NB4 (cell line): Measurements from ENCODE around the gene GDF10.
A peak's percentile ranks its signal among the peaks of the same experiment; 100 is the strongest.

Experiments used
- DNase-seq: peaks from one replicate; pipeline ENCODE4 v3.0.0; 2010; ENCODE audit warnings: low read depth
- H3K4me3 ChIP-seq: one replicate; pipeline ENCODE4 v1.5.1; 2011; ENCODE audit warnings: mild to moderate bottlenecking, low read depth, low read length, moderate library complexity
- MAX ChIP-seq: IDR thresholded peaks from 2 replicates; pipeline ENCODE4 v1.6.1; 2011; ENCODE audit warnings: low read depth, low read length
- MYC ChIP-seq: IDR thresholded peaks from 2 replicates; pipeline ENCODE4 v1.6.1; 2011; ENCODE audit warnings: low read depth, low read length
- POLR2A ChIP-seq: IDR thresholded peaks from 2 replicates; pipeline ENCODE4 v1.6.1; 2011; ENCODE audit warnings: mild to moderate bottlenecking; ENCODE audit not compliant: insufficient read length; ENCODE audit errors: extremely low read depth
- TF ChIP-seq, protein P1 (sequence below): IDR thresholded peaks from one replicate; pipeline ENCODE4 v1.5.1; 2012; ENCODE audit warnings: low read depth, low read length

Gene GDF10

GRCh38 chr10:47277352-47278151, 22.4 kb upstream of the GDF10 start:
- DNase-seq, result peak; percentile 26
- H3K4me3 ChIP-seq, result no peak overlapping the region
- TF ChIP-seq, protein P1, sequence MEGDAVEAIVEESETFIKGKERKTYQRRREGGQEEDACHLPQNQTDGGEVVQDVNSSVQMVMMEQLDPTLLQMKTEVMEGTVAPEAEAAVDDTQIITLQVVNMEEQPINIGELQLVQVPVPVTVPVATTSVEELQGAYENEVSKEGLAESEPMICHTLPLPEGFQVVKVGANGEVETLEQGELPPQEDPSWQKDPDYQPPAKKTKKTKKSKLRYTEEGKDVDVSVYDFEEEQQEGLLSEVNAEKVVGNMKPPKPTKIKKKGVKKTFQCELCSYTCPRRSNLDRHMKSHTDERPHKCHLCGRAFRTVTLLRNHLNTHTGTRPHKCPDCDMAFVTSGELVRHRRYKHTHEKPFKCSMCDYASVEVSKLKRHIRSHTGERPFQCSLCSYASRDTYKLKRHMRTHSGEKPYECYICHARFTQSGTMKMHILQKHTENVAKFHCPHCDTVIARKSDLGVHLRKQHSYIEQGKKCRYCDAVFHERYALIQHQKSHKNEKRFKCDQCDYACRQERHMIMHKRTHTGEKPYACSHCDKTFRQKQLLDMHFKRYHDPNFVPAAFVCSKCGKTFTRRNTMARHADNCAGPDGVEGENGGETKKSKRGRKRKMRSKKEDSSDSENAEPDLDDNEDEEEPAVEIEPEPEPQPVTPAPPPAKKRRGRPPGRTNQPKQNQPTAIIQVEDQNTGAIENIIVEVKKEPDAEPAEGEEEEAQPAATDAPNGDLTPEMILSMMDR, result no peak
- TF ChIP-seq MAX (no peak), MYC (no peak), POLR2A (no peak)

DNA sequence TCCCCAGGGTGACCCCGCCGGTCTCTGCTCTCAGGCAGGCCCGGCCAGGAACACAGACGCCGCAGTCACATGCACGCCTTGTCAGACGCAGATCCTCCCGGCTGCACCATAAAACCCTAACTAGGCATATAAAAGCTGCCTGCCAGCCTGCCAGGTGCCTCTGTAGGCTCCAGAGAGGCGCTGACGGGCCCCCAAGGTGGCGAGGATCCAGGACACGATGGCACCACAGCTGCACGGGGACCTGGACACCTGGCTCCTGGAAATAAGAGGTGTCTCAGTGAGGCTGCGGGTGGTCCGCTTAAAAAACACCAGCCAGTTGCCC, 21.9 kb upstream of the GDF10 start:
- DNase-seq, result no peak
- no peak for TF ChIP-seq MAX
- TF ChIP-seq, protein P1, result no peak
- no peak for TF ChIP-seq POLR2A
- TF ChIP-seq MYC, result no peak
- H3K4me3 ChIP-seq, result no peak overlapping the region

- no peak for TF ChIP-seq MYC
- no peak for TF ChIP-seq MAX
- no peak for TF ChIP-seq POLR2A
- TF ChIP-seq, protein P1, result no peak
- DNase-seq, result no peak
- H3K4me3 ChIP-seq, result no peak overlapping the region
Measured at GRCh38 chr10:47278720-47279119, 21.3 kb upstream of the GDF10 start.

- no peak for TF ChIP-seq POLR2A
- TF ChIP-seq, protein P1, result no peak
- TF ChIP-seq MAX, result no peak
- TF ChIP-seq MYC, result no peak
- no peak for DNase-seq
Measured at GRCh38 chr10:47279276-47279675, 20.7 kb upstream of the GDF10 start.

DNA sequence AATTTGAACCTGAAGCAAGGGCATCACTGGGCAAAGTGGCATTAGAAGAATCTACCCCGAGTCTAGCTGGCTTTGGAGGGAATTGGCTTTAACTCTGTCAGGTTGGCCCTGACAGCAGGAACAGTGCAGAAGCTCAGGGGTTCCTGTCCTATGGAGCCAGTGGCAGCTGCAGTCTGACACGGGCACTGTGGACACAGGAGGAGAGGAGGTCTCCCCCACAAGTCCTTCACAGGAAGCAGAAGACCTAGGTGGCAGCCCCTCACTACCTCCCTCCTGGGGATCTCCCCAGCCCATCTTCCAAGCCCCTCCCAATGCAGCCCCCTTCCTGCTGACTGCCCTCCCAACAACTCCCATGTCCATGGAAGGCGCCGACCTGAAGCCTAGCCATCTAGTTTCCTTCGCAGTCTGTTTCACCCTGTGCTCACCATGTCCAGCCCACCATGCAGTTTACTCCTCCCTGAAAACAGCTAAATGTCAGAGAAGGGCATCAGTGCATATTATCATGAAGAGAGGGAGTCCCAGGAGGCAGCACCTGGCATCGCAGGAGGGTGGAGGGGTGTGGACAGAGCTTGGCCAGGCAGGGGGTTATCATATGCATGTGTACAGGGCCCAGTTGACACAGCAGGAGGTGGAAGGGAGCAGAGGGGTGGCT, 17.9 kb upstream of the GDF10 start:
- H3K4me3 ChIP-seq, result no peak overlapping the region
- DNase-seq, result no peak
- TF ChIP-seq, protein P1, result no peak
- TF ChIP-seq MAX (no peak), MYC (no peak), POLR2A (no peak)

More at GRCh38 chr10:47279276-47279675, 20.7 kb upstream of the GDF10 start:
- H3K4me3 ChIP-seq, result no peak overlapping the region
